Retinal pigment epithelial cell (primary cell): Measurements from ENCODE around the gene ZBTB26.
"Not testable (repeated sequence)": the region's sequence is repeated elsewhere in the genome, so short reads cannot be mapped to it uniquely, and the experiment has no call there.

ENCODE experiments used
- DNase-seq: peaks from one replicate; pipeline ENCODE4 v3.0.0-alpha.2; 2010; ENCODE audit warnings: low read depth
- H3K4me3 ChIP-seq: 2 replicates; pipeline ENCODE4 v1.5.1; 2011; ENCODE audit warnings: mild to moderate bottlenecking, low read length, control low read depth, moderate library complexity
- TF ChIP-seq, protein P1 (sequence below): conservative IDR thresholded peaks from 2 replicates; pipeline ENCODE4 v1.5.1; 2011; ENCODE audit warnings: low read depth, low read length, control low read depth, inconsistent platforms

ZBTB26 gene

DNA sequence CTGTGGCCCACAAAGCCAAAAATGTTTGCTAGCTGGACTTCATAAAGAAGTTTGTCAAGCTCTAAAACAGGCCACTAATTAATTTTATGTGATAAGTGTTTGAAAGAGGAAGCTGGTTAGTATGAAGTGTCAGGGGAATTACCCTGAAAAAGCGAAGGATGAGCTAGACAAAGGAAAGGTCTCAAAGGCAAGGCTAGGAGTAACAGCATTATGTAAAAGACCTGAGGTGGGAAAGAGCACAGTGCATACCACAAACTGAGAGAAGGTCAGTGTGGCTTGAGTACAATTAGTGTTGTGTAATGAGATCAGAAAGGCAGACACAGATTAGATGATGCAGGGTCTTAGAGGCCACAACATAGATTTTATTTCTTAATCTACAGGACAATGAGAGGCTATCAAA lies 55.8 kb downstream of the ZBTB26 start:
- no peak overlapping the region for H3K4me3 ChIP-seq
- no peak for DNase-seq
- TF ChIP-seq, protein P1, sequence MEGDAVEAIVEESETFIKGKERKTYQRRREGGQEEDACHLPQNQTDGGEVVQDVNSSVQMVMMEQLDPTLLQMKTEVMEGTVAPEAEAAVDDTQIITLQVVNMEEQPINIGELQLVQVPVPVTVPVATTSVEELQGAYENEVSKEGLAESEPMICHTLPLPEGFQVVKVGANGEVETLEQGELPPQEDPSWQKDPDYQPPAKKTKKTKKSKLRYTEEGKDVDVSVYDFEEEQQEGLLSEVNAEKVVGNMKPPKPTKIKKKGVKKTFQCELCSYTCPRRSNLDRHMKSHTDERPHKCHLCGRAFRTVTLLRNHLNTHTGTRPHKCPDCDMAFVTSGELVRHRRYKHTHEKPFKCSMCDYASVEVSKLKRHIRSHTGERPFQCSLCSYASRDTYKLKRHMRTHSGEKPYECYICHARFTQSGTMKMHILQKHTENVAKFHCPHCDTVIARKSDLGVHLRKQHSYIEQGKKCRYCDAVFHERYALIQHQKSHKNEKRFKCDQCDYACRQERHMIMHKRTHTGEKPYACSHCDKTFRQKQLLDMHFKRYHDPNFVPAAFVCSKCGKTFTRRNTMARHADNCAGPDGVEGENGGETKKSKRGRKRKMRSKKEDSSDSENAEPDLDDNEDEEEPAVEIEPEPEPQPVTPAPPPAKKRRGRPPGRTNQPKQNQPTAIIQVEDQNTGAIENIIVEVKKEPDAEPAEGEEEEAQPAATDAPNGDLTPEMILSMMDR = no peak

DNA sequence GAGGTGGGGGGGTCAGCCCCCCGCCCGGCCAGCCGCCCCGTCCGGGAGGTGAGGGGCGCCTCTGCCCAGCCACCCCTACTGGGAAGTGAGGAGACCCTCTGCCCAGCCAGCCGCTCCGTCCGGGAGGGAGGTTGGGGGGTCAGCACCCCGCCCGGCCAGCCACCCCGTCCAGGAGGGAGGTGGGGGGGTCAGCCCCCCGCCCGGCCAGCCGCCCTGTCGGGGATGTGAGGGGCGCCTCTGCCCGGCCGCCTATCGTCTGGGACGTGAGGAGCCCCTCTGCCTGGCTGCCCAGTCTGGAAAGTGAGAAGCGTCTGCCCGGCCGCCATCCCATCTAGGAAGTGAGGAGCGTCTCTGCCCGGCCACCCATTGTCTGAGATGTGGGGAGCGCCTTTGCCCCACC lies 64.0 kb downstream of the ZBTB26 start:
- H3K4me3 ChIP-seq = not testable (repeated sequence)

DNA sequence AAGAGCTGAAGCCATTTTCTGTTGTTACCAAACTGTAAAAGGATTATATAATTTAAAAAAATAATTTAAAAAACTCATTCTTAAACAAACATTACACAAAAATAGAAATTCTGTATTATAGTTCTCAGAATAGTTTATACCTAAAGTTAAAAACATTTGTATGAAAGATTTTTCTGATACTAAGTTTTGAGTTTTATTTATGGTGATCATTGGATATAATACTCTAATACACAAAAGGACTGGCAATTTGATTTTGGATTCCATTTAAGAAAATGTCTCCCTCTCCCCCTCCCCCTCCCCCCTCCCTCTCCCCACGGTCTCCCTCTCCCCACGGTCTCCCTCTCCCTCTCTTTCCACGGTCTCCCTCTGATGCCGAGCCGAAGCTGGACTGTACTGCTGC lies 65.2 kb downstream of the ZBTB26 start:
- H3K4me3 ChIP-seq = no peak overlapping the region
- TF ChIP-seq, protein P1 = no peak
- DNase-seq = no peak

More for the DNA sequence above, 64.0 kb downstream of the ZBTB26 start:
- not testable (repeated sequence) for DNase-seq
